Lower leg skin (tissue), 3 donors: ENCODE results near the gene AVEN.

Experiments
- CTCF ChIP-seq, 3 donors: fragments of 450-650 bp; IDR thresholded peaks; one replicate each; pipeline ENCODE4 v1.5.1; 2016; ENCODE audit warnings: antibody characterized with exemption in 3 of 3, mild to moderate bottlenecking in 3 of 3, moderate library complexity in 2 of 3
- POLR2A ChIP-seq, 2 donors: fragments of 450-650 bp; IDR thresholded peaks; one replicate each; pipeline ENCODE4 v1.6.1; 2016 to 2017; ENCODE audit warnings: antibody characterized with exemption in 2 of 2, mild to moderate bottlenecking in 1 of 2, moderate library complexity in 1 of 2

GRCh38 chr15:34059946-34060345 is 20.9 kb upstream of the AVEN start:
- TF ChIP-seq CTCF (IDR thresholded peaks at IDR 0.05): no peak
- no peak for TF ChIP-seq POLR2A (IDR thresholded peaks at IDR 0.05)
